CD8-positive, alpha-beta memory T cell (primary cell): Measurements from ENCODE around the gene SLC12A4. TPM values are rescaled to one million over a fixed set of nuclear protein-coding genes. Genes with fewer than 3 reads are reported as not detected.
"Not testable (repeated sequence)": the region's sequence is repeated elsewhere in the genome, so short reads cannot be mapped to it uniquely, and the experiment has no call there.

Experiments used
- CTCF ChIA-PET: fragments of 350-600 bp; sonication (Branson Sonifier 250); formaldehyde crosslinking; loops from one replicate; lab custom pipeline; 2021; ENCODE audit warnings: antibody characterized with exemption; lab: Charles Lee
- POLR2A ChIA-PET: fragments of 350-600 bp; sonication (Branson Sonifier 250); formaldehyde crosslinking; loops from one replicate; lab custom pipeline; 2021; ENCODE audit warnings: antibody characterized with exemption; lab: Charles Lee
- DNase-seq, 5 donors: peaks; one replicate each; pipeline versions ENCODE4 v3.0.0 to v3.0.0-alpha.2; 2020 to 2022; ENCODE audit warnings: mixed read lengths in 1 of 5
- H3K27ac ChIP-seq: one replicate; pipeline ENCODE4 v1.7.0; 2013; ENCODE audit warnings: low read depth, mild to moderate bottlenecking, low read length, moderate library complexity
- H3K27me3 ChIP-seq: 2 replicates; pipeline ENCODE4 v1.7.0; 2013; ENCODE audit warnings: low read length, mild to moderate bottlenecking; ENCODE audit not compliant: insufficient read depth, poor library complexity, severe bottlenecking
- H3K36me3 ChIP-seq: 2 replicates; pipeline ENCODE4 v1.7.0; 2013; ENCODE audit warnings: mild to moderate bottlenecking, low read length, moderate library complexity; ENCODE audit not compliant: insufficient read depth
- H3K4me1 ChIP-seq: 2 replicates; pipeline ENCODE4 v1.7.0; 2013; ENCODE audit warnings: mild to moderate bottlenecking, low read length, moderate library complexity; ENCODE audit not compliant: insufficient read depth
- H3K4me3 ChIP-seq: 2 replicates; pipeline ENCODE4 v1.7.0; 2013; ENCODE audit warnings: mild to moderate bottlenecking, low read length
- H3K9me3 ChIP-seq: 2 replicates; pipeline ENCODE4 v1.7.0; 2013; ENCODE audit warnings: mild to moderate bottlenecking, low read length
- H3K27ac Mint-ChIP-seq, 8 donors: one replicate each; pipeline ENCODE4 v1.8.0; 2020 to 2021; ENCODE audit warnings: mixed read lengths in 8 of 8, mild to moderate bottlenecking in 6 of 8, inconsistent platforms in 3 of 8, moderate library complexity in 3 of 8
- H3K27me3 Mint-ChIP-seq, 2 donors: one replicate each; pipeline ENCODE4 v1.8.0; 2020 to 2021; ENCODE audit warnings: mixed read lengths in 2 of 2, mild to moderate bottlenecking in 1 of 2, moderate library complexity in 1 of 2
- H3K36me3 Mint-ChIP-seq, 3 donors: one replicate each; pipeline ENCODE4 v1.8.0; 2020 to 2021; ENCODE audit warnings: mixed read lengths in 3 of 3, inconsistent platforms in 1 of 3, mild to moderate bottlenecking in 1 of 3
- H3K4me1 Mint-ChIP-seq, 3 donors: one replicate each; pipeline ENCODE4 v1.8.0; 2020 to 2021; ENCODE audit warnings: mixed read lengths in 3 of 3, inconsistent platforms in 1 of 3, mild to moderate bottlenecking in 1 of 3
- H3K4me3 Mint-ChIP-seq, 7 donors: one replicate each; pipeline ENCODE4 v1.8.0; 2020 to 2021; ENCODE audit warnings: mixed read lengths in 7 of 7, mild to moderate bottlenecking in 6 of 7, moderate library complexity in 4 of 7, inconsistent platforms in 2 of 7
- H3K9me3 Mint-ChIP-seq, 5 donors: one replicate each; pipeline ENCODE4 v1.8.0; 2020 to 2022; ENCODE audit warnings: mixed read lengths in 5 of 5, mild to moderate bottlenecking in 3 of 5, moderate library complexity in 2 of 5, inconsistent platforms in 1 of 5
- polyA plus RNA-seq: library from polyadenylated mRNA; unstranded; fragments of 300-500 nt; fragmentation: Illumina TruSeq; gene quantifications from one replicate; pipeline ENCODE4 v1.2.3, GENCODE V29; 2021
- total RNA-seq, 2 experiments: library from RNA; stranded (reverse); gene quantifications; one replicate each; pipeline ENCODE4 v1.2.3, GENCODE V29; 2021

The SLC12A4 gene
- total and polyA plus RNA-seq, 3 experiments from 2014 or later: 5.1 to 34.1 (median 30.6) TPM

GRCh38 chr16:67919622-67920221 is 48.7 kb downstream of the SLC12A4 start:
- no peak for DNase-seq
- H3K4me3 Mint-ChIP-seq: no peak overlapping the region
- Histone ChIP-seq H3K27me3 (no peaks in the 10 kb centered on the region), H3K9me3 (no peaks in the 10 kb centered on the region), H3K36me3 (no peaks in the 10 kb centered on the region), H3K4me1 (peaks cover 5% of the 10 kb centered on the region), H3K4me3 (no peak overlapping the region), H3K27ac (no peak overlapping the region)
- peaks cover 0 to 72% (median 7%) of the 10 kb centered on the region in 3 donors for H3K36me3 Mint-ChIP-seq
- no peaks in the 10 kb centered on the region for H3K27me3 Mint-ChIP-seq
- H3K4me1 Mint-ChIP-seq: peaks cover 19 to 42% (median 26%) of the 10 kb centered on the region in 3 donors
- ChIA-PET CTCF (interaction anchor here (0.8 to 1.2 kb wide), 4 partner anchors 9 to 103 kb away, joined by 3 to 6 read pairs (median 4); no protein-coding TSS in a partner anchor), POLR2A (no interaction called here)
- H3K27ac Mint-ChIP-seq: peak overlapping the region in 2 of 8 donors; percentile 38 to 63
- no peaks in the 10 kb centered on the region for H3K9me3 Mint-ChIP-seq

GRCh38 chr16:67917852-67918236 is 50.6 kb downstream of the SLC12A4 start:
- Mint-ChIP-seq H3K27ac (peak overlapping the region in 7 of 8 donors; percentile 15 to 78 (median 55)), H3K4me3 (no peak overlapping the region), H3K4me1 (peaks cover 20 to 50% (median 29%) of the 10 kb centered on the region in 3 donors), H3K9me3 (no peaks in the 10 kb centered on the region), H3K36me3 (peaks cover 0 to 65% (median 7%) of the 10 kb centered on the region in 3 donors), H3K27me3 (no peaks in the 10 kb centered on the region)
- H3K36me3 ChIP-seq: no peaks in the 10 kb centered on the region
- H3K27ac ChIP-seq: no peak overlapping the region
- H3K27me3 ChIP-seq: no peaks in the 10 kb centered on the region
- no peak overlapping the region for H3K4me3 ChIP-seq
- CTCF ChIA-PET: no interaction called here
- POLR2A ChIA-PET: no interaction called here
- H3K4me1 ChIP-seq: peaks cover 5% of the 10 kb centered on the region
- no peak for DNase-seq
- H3K9me3 ChIP-seq: no peaks in the 10 kb centered on the region

- Histone ChIP-seq H3K36me3 (no peaks in the 10 kb centered on the region), H3K27me3 (no peaks in the 10 kb centered on the region), H3K27ac (no peak overlapping the region), H3K4me1 (peaks cover 5% of the 10 kb centered on the region), H3K9me3 (no peaks in the 10 kb centered on the region), H3K4me3 (no peak overlapping the region)
- H3K27me3 Mint-ChIP-seq: no peaks in the 10 kb centered on the region
- POLR2A ChIA-PET: no interaction called here
- H3K9me3 Mint-ChIP-seq: no peaks in the 10 kb centered on the region
- CTCF ChIA-PET: no interaction called here
- peaks cover 0 to 62% (median 7%) of the 10 kb centered on the region in 3 donors for H3K36me3 Mint-ChIP-seq
- no peak overlapping the region for H3K4me3 Mint-ChIP-seq
- DNase-seq: no peak
- peak overlapping the region in 7 of 8 donors; percentile 15 to 88 (median 54) for H3K27ac Mint-ChIP-seq
- H3K4me1 Mint-ChIP-seq: peaks cover 20 to 50% (median 29%) of the 10 kb centered on the region in 3 donors
Observed at GRCh38 chr16:67917140-67917851, 51.1 kb downstream of the SLC12A4 start.

- peaks cover 20 to 51% (median 31%) of the 10 kb centered on the region in 3 donors for H3K4me1 Mint-ChIP-seq
- peak overlapping the region in 5 of 8 donors; percentile 17 to 86 (median 42) for H3K27ac Mint-ChIP-seq
Observed at GRCh38 chr16:67915831-67916723, 52.4 kb downstream of the SLC12A4 start.

GRCh38 chr16:67915496-67915769 is 53.0 kb downstream of the SLC12A4 start:
- peak overlapping the region in 3 of 8 donors; percentile 17 to 47 (median 42) for H3K27ac Mint-ChIP-seq
- H3K9me3 ChIP-seq, H3K4me3 ChIP-seq, H3K4me1 ChIP-seq, H3K9me3 Mint-ChIP-seq, H3K27me3 ChIP-seq, H3K4me3 Mint-ChIP-seq, DNase-seq, H3K27ac ChIP-seq, POLR2A ChIA-PET, H3K27me3 Mint-ChIP-seq, H3K36me3 ChIP-seq: not testable (repeated sequence)
- H3K4me1 Mint-ChIP-seq: peaks cover 20 to 54% (median 30%) of the 10 kb centered on the region in 3 donors
- CTCF ChIA-PET: interaction anchor here (1.1 kb wide), 1 partner anchor 72 kb away, joined by 3 read pairs; no protein-coding TSS in a partner anchor
- H3K36me3 Mint-ChIP-seq: peaks cover 0 to 62% (median 5%) of the 10 kb centered on the region in 3 donors

More at GRCh38 chr16:67915831-67916723, 52.4 kb downstream of the SLC12A4 start:
- Histone ChIP-seq H3K27me3 (no peaks in the 10 kb centered on the region), H3K9me3 (no peaks in the 10 kb centered on the region), H3K4me1 (peaks cover 5% of the 10 kb centered on the region), H3K4me3 (no peak overlapping the region), H3K27ac (peak overlapping the region; percentile 6), H3K36me3 (no peaks in the 10 kb centered on the region)
- Mint-ChIP-seq H3K27me3 (no peaks in the 10 kb centered on the region), H3K9me3 (no peaks in the 10 kb centered on the region), H3K36me3 (peaks cover 0 to 60% (median 5%) of the 10 kb centered on the region in 3 donors), H3K4me3 (no peak overlapping the region)
- ChIA-PET POLR2A (no interaction called here), CTCF (interaction anchor here (1.1 kb wide), 1 partner anchor 73 kb away, joined by 3 read pairs; no protein-coding TSS in a partner anchor)
- DNase-seq: no peak

GRCh38 chr16:67914758-67915495 is 53.5 kb downstream of the SLC12A4 start:
- no peaks in the 10 kb centered on the region for H3K9me3 Mint-ChIP-seq
- Histone ChIP-seq H3K27ac (no peak overlapping the region), H3K4me1 (peaks cover 5% of the 10 kb centered on the region), H3K36me3 (peaks cover 4% of the 10 kb centered on the region), H3K27me3 (no peaks in the 10 kb centered on the region), H3K9me3 (no peaks in the 10 kb centered on the region), H3K4me3 (no peak overlapping the region)
- peaks cover 0 to 64% (median 5%) of the 10 kb centered on the region in 3 donors for H3K36me3 Mint-ChIP-seq
- H3K4me1 Mint-ChIP-seq: peaks cover 23 to 53% (median 30%) of the 10 kb centered on the region in 3 donors
- no peak for DNase-seq
- POLR2A ChIA-PET: no interaction called here
- no peak overlapping the region for H3K4me3 Mint-ChIP-seq
- H3K27me3 Mint-ChIP-seq: no peaks in the 10 kb centered on the region
- peak overlapping the region in 4 of 8 donors; percentile 47 to 70 (median 62) for H3K27ac Mint-ChIP-seq
- CTCF ChIA-PET: interaction anchor here (1.0 to 1.4 kb wide), 3 partner anchors 10 to 71 kb away, joined by 3 to 5 read pairs (median 4); no protein-coding TSS in a partner anchor

GRCh38 chr16:67910158-67910557 is 58.3 kb downstream of the SLC12A4 start:
- Mint-ChIP-seq H3K4me1 (peaks cover 11 to 24% (median 17%) of the 10 kb centered on the region in 3 donors), H3K36me3 (peaks cover 0 to 42% (median 10%) of the 10 kb centered on the region in 3 donors), H3K9me3 (no peaks in the 10 kb centered on the region), H3K27me3 (no peaks in the 10 kb centered on the region), H3K4me3 (no peak overlapping the region), H3K27ac (peak overlapping the region in 1 of 8 donors; percentile 60)
- H3K27me3 ChIP-seq: no peaks in the 10 kb centered on the region
- H3K27ac ChIP-seq: no peak overlapping the region
- no peaks in the 10 kb centered on the region for H3K4me1 ChIP-seq
- H3K4me3 ChIP-seq: no peak overlapping the region
- H3K9me3 ChIP-seq: no peaks in the 10 kb centered on the region
- ChIA-PET POLR2A (no interaction called here), CTCF (interaction anchor here (1.0 to 2.2 kb wide), 2 partner anchors 18 to 94 kb away, joined by 4 to 6 read pairs; no protein-coding TSS in a partner anchor)
- peaks cover 14% of the 10 kb centered on the region for H3K36me3 ChIP-seq
- DNase-seq: no peak
